HG03469 (cell line): ENCODE measurements around the gene BICC1.
"Not testable (repeated sequence)": the region's sequence is repeated elsewhere in the genome, so short reads cannot be mapped to it uniquely, and the experiment has no call there.

Source experiments
- ATAC-seq: cut with Tn5 transposase; IDR thresholded peaks from one replicate; pipeline ENCODE4 v1.9.1; 2021; ENCODE audit warnings: mild to moderate bottlenecking, moderate library complexity, moderate number of reproducible peaks; ENCODE audit not compliant: unreplicated experiment

The BICC1 gene

GRCh38 chr10:58590152-58590840, 77.6 kb downstream of the BICC1 start:
- no peak for ATAC-seq

GRCh38 chr10:58590924-58591323, 78.3 kb downstream of the BICC1 start:
- ATAC-seq: no peak

GRCh38 chr10:58593008-58593407, 80.3 kb downstream of the BICC1 start:
- no peak for ATAC-seq

- not testable (repeated sequence) for ATAC-seq
Measured at GRCh38 chr10:58597211-58597610, 84.5 kb downstream of the BICC1 start.

GRCh38 chr10:58599927-58600553, 87.4 kb downstream of the BICC1 start:
- ATAC-seq: no peak

- no peak for ATAC-seq
Measured at GRCh38 chr10:58608351-58608750, 95.7 kb downstream of the BICC1 start.

GRCh38 chr10:58608826-58609531, 96.3 kb downstream of the BICC1 start:
- ATAC-seq: no peak

GRCh38 chr10:58609532-58610150, 97.0 kb downstream of the BICC1 start:
- no peak for ATAC-seq

GRCh38 chr10:58615237-58615935, 102.7 kb downstream of the BICC1 start:
- no peak for ATAC-seq

- no peak for ATAC-seq
Measured at GRCh38 chr10:58618158-58618676, 105.5 kb downstream of the BICC1 start.

- no peak for ATAC-seq
Measured at GRCh38 chr10:58621379-58622077, 108.9 kb downstream of the BICC1 start.

- ATAC-seq: no peak
Measured at GRCh38 chr10:58622246-58622645, 109.6 kb downstream of the BICC1 start.

- no peak for ATAC-seq
Measured at GRCh38 chr10:58625070-58625469, 112.4 kb downstream of the BICC1 start.

- ATAC-seq: no peak
Measured at GRCh38 chr10:58627392-58627791, 114.7 kb downstream of the BICC1 start.

- ATAC-seq: no peak
Measured at GRCh38 chr10:58631715-58632114, 119.0 kb downstream of the BICC1 start.

GRCh38 chr10:58632216-58632615, 119.5 kb downstream of the BICC1 start:
- ATAC-seq: no peak

GRCh38 chr10:58637352-58637751, 124.7 kb downstream of the BICC1 start:
- ATAC-seq: no peak

GRCh38 chr10:58638388-58638787, 125.7 kb downstream of the BICC1 start:
- ATAC-seq: no peak

GRCh38 chr10:58641095-58641531, 128.4 kb downstream of the BICC1 start:
- no peak for ATAC-seq

GRCh38 chr10:58641708-58642107, 129.0 kb downstream of the BICC1 start:
- no peak for ATAC-seq
